Gastroesophageal sphincter (tissue), 4 donors: ENCODE measurements around the gene PSMD5. TPM values are rescaled to one million over a fixed set of nuclear protein-coding genes. Genes with fewer than 3 reads are reported as not detected.

Experiments used
- ATAC-seq: fragments of 150-250 bp; one replicate; pipeline ENCODE4 v1.9.1; 2016; ENCODE audit warnings: mild to moderate bottlenecking, moderate library complexity
- H3K27ac ChIP-seq, 4 donors: fragments of 200-600 bp; sonication (generic) in 3 of 4; 1 replicate in 3 of 4; 2 replicates in 1 of 4; pipeline ENCODE4 v1.5.1; 2016 to 2019
- H3K27me3 ChIP-seq: fragments of 200-600 bp; sonication (generic); one replicate; pipeline ENCODE4 v1.5.1; 2019
- H3K36me3 ChIP-seq, 2 donors: fragments of 200-600 bp; sonication (generic); one replicate each; pipeline ENCODE4 v1.5.1; 2019; ENCODE audit warnings: control low read depth in 1 of 2
- H3K4me1 ChIP-seq, 3 donors: fragments of 200-600 bp; sonication (generic); 1 replicate in 2 of 3; 2 replicates in 1 of 3; pipeline ENCODE4 v1.5.1; 2016 to 2019; ENCODE audit warnings: control low read depth in 2 of 3
- H3K4me3 ChIP-seq, 2 donors: fragments of 200-600 bp; sonication (generic); one replicate each; pipeline ENCODE4 v1.5.1; 2019; ENCODE audit warnings: mild to moderate bottlenecking in 1 of 2, moderate library complexity in 1 of 2
- H3K9me3 ChIP-seq, 3 donors: fragments of 200-600 bp; sonication (generic); one replicate each; pipeline ENCODE4 v1.5.1; 2017 to 2019; ENCODE audit warnings: control low read depth in 2 of 3
- EP300 ChIP-seq: sonication (generic); formaldehyde crosslinking; IDR thresholded peaks from one replicate; pipeline ENCODE4 v1.6.1; 2017; ENCODE audit warnings: antibody characterized with exemption, mild to moderate bottlenecking
- POLR2A ChIP-seq, 2 donors: fragments of 450-650 bp; IDR thresholded peaks; one replicate each; pipeline ENCODE4 v1.6.1; 2017; ENCODE audit warnings: antibody characterized with exemption in 2 of 2, mild to moderate bottlenecking in 2 of 2, moderate library complexity in 1 of 2
- POLR2AphosphoS5 ChIP-seq: sonication (generic); formaldehyde crosslinking; IDR thresholded peaks from one replicate; pipeline ENCODE4 v1.6.1; 2017; ENCODE audit warnings: antibody characterized with exemption
- WGBS, 2 donors: methylation state at CpG; one replicate each; pipeline ENCODE4 v1.1.5; 2018; ENCODE audit warnings: low coverage in 1 of 2; 5-methylcytosine and 5-hydroxymethylcytosine counted together
- total RNA-seq, 4 donors: library from RNA; depleted of rRNA; stranded (reverse); fragments of >200 nt; gene quantifications; one replicate each; pipeline ENCODE4 v1.1.0, GENCODE V29; 2016
- TF ChIP-seq, protein P1 (sequence below), 4 experiments: fragments of 200-600 bp in 2 of 4; fragments of 450-650 bp in 2 of 4; sonication (generic) in 1 of 4; IDR thresholded peaks; one replicate each; pipeline ENCODE4 v1.5.1; 2017 to 2019; ENCODE audit warnings: antibody characterized with exemption in 4 of 4, mild to moderate bottlenecking in 2 of 4, moderate library complexity in 2 of 4

The PSMD5 gene
- total RNA-seq, 4 donors from 2014 or later, result 26.8 to 42.8 (median 33.2) TPM

DNA sequence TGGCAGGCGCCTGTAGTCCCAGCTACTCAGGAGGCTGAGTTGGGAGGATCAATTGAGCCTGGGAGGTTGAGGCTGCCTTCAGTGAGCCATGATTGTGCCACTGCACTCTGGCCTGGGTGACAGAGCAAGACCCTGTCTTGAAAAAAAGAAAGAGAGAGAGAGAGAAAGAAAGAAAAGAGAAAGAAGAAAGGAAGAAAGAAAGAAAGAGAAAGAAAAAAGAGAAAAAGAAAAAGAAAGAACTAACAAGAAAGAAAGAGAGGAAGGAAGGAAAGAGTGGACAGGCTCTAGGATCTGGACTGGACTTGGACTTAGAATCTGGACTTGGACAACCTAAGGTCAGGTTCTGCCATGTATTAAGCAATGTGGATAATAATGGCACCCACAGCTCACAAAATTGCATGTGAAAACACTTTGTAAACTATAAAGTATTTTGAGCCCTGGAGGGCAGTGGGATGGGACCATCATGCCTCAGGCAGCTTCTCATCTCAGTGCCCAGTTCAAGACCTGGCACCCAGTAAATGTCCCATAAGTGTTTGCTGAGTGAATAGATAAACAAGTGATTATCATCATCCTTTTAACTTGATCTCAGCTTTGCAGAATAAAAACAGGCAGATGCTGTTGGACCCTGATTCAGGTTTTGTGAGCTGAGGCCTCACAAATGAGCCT, 47.0 kb upstream of the PSMD5 start:
- Histone ChIP-seq H3K36me3 (no peaks in the 10 kb centered on the region), H3K4me3 (no peak overlapping the region), H3K4me1 (peaks cover 0 to 53% (median 6%) of the 10 kb centered on the region in 3 donors), H3K27ac (peak overlapping the region in 3 of 4 donors; percentile 44 to 90 (median 88)), H3K27me3 (no peaks in the 10 kb centered on the region), H3K9me3 (no peaks in the 10 kb centered on the region)
- ATAC-seq, result no peak
- TF ChIP-seq POLR2AphosphoS5, result peak; percentile 14
- TF ChIP-seq, protein P1, sequence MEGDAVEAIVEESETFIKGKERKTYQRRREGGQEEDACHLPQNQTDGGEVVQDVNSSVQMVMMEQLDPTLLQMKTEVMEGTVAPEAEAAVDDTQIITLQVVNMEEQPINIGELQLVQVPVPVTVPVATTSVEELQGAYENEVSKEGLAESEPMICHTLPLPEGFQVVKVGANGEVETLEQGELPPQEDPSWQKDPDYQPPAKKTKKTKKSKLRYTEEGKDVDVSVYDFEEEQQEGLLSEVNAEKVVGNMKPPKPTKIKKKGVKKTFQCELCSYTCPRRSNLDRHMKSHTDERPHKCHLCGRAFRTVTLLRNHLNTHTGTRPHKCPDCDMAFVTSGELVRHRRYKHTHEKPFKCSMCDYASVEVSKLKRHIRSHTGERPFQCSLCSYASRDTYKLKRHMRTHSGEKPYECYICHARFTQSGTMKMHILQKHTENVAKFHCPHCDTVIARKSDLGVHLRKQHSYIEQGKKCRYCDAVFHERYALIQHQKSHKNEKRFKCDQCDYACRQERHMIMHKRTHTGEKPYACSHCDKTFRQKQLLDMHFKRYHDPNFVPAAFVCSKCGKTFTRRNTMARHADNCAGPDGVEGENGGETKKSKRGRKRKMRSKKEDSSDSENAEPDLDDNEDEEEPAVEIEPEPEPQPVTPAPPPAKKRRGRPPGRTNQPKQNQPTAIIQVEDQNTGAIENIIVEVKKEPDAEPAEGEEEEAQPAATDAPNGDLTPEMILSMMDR (IDR thresholded peaks at IDR 0.05), result no peak
- whole genome bisulfite sequencing, 2 donors, result no CpG with 5 or more reads among the region's 1 CpG

DNA sequence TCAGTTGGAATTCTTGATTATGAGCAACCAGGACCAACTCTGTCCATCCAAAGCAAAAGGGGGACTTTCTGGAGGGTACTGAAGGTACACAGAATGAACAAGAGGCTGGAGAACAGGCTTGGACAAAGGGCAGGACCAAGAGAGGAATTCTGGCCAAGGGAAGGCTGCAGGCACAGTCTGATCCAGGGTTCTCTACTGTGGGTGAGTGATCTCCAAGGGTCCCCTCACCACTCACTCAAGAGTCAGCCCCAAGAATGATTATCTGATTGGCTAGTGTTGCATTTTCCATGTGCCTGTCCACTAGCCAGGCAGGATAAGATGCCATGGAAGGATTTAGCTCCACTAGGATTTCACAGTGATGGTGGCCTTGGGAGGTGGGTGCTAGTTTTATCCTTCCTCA, 45.9 kb upstream of the PSMD5 start:
- Histone ChIP-seq H3K27me3 (no peaks in the 10 kb centered on the region), H3K36me3 (no peaks in the 10 kb centered on the region), H3K27ac (peak overlapping the region in 2 of 4 donors; percentile 14 to 88), H3K9me3 (no peaks in the 10 kb centered on the region), H3K4me1 (peaks cover 0 to 42% (median 0%) of the 10 kb centered on the region in 3 donors), H3K4me3 (no peak overlapping the region)
- ATAC-seq, result no peak
- TF ChIP-seq POLR2A (IDR thresholded peaks at IDR 0.05) (no peak), POLR2AphosphoS5 (no peak), EP300 (no peak)
- TF ChIP-seq, protein P1 (IDR thresholded peaks at IDR 0.05), result no peak

DNA sequence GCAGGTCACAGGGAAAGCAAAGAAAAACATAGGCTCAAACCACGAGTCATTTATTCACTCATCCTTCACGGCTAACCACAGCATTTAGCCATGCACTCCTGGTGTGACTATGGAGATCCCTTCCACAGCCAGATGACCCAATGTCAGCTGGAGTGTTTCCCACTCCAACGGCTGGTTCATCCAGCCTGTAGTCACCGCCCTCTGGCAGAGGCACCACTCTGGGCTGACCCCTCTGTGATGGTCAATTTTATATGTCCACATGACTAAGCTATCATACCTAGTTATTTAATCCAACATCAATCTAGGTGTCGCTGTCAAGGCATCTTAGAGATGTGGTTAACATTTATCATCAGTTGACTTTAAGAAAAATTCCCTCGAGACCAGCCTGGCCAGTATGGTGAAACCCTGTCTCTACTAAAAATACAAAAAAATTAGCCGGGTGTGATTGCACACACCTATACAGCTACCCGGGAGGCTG, 43.8 kb upstream of the PSMD5 start:
- 39 to 51% methylated on average over 4 to 6 of the region's 8 CpGs for WGBS, 2 donors
- peak; percentile 85 for ATAC-seq
- H3K27ac ChIP-seq, result peak overlapping the region in 3 of 4 donors; percentile 25 to 53 (median 27)
- no peak overlapping the region for H3K4me3 ChIP-seq
- no peaks in the 10 kb centered on the region for H3K27me3 ChIP-seq
- no peaks in the 10 kb centered on the region for H3K36me3 ChIP-seq
- TF ChIP-seq, protein P1 (IDR thresholded peaks at IDR 0.05), result no peak
- no peak for TF ChIP-seq POLR2A (IDR thresholded peaks at IDR 0.05)
- no peak for TF ChIP-seq EP300
- TF ChIP-seq POLR2AphosphoS5, result no peak
- peaks cover 0 to 21% (median 0%) of the 10 kb centered on the region in 3 donors for H3K4me1 ChIP-seq
- H3K9me3 ChIP-seq, result no peaks in the 10 kb centered on the region

DNA sequence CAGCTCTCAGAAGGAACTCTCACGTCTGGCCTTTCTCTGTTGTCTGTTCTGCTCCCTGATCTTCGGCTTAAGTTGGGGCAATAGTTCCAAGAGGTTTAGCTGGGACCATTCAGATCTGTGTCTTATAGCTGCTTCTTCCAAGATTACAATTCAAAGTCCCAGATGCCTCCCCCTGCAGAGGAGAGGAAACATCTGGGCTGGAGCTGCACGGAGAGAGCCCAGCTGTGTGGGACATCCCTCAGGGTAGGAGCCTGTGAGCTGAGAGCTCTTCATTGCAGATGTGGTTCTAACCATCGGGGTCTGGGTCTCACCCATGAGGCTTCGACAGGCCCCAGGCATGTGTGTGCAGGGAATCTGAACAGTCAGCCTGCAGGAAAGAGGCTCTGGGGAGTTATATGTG, 43.2 kb upstream of the PSMD5 start:
- no peak overlapping the region for H3K4me3 ChIP-seq
- TF ChIP-seq POLR2AphosphoS5 (no peak), EP300 (no peak), POLR2A (IDR thresholded peaks at IDR 0.05) (no peak)
- TF ChIP-seq, protein P1 (IDR thresholded peaks at IDR 0.05), result no peak
- H3K27me3 ChIP-seq, result no peaks in the 10 kb centered on the region
- 43% methylated on average over 3 of the region's 5 CpGs; no CpG with 5 or more reads in 1 of the 2 donors for WGBS, 2 donors
- peak; percentile 62 for ATAC-seq
- no peaks in the 10 kb centered on the region for H3K9me3 ChIP-seq
- H3K4me1 ChIP-seq, result peaks cover 0 to 15% (median 0%) of the 10 kb centered on the region in 3 donors
- H3K27ac ChIP-seq, result peak overlapping the region in 3 of 4 donors; percentile 25 to 53 (median 27)
- no peaks in the 10 kb centered on the region for H3K36me3 ChIP-seq

DNA sequence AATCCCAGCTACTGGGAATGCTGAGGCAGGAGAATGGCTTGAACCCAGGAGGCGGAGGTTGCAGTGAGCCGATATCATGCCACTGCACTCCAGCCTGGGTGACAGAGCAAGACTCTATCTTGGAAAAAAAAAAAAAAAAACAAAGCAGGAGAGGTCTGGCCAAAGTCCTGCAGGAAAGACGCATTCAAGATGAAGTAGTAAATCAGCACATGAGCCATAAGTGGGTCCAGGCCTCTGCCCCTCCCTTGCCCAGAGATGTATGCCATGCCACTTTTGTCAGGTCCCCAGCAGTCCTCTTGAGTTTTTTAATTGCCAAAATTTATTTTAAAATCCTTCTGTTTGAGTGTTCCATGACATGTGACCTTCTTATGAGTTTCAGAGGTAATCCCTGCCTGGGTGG, 42.7 kb upstream of the PSMD5 start:
- no peaks in the 10 kb centered on the region for H3K27me3 ChIP-seq
- H3K4me1 ChIP-seq, result peaks cover 0 to 10% (median 0%) of the 10 kb centered on the region in 3 donors
- peak overlapping the region in 3 of 4 donors; percentile 2 to 53 (median 27) for H3K27ac ChIP-seq
- ATAC-seq, result no peak
- WGBS, 2 donors, result 30 to 94% methylated on average over 2 of the region's 3 CpGs
- no peak for TF ChIP-seq POLR2AphosphoS5
- TF ChIP-seq, protein P1 (IDR thresholded peaks at IDR 0.05), result no peak
- no peaks in the 10 kb centered on the region for H3K36me3 ChIP-seq
- H3K4me3 ChIP-seq, result no peak overlapping the region
- no peaks in the 10 kb centered on the region for H3K9me3 ChIP-seq
